Measurements from ENCODE around the gene TNFSF13.
"Not testable (repeated sequence)": the region's sequence is repeated elsewhere in the genome, so short reads cannot be mapped to it uniquely, and the experiment has no call there.

The TNFSF13 gene

GRCh38 chr17:7591596-7591995 is 33.0 kb downstream of the TNFSF13 start:
- H3K4me3 ChIP-seq (replicated peaks in 1 of 2; ENCODE audit: low read depth in 2 of 2, low read length in 2 of 2): no peak overlapping the region
- no peak for TF ChIP-seq CTCF (IDR thresholded peaks at IDR 0.05; ENCODE audit: low read depth, low read length)

GRCh38 chr17:7592422-7593021 is 34.0 kb downstream of the TNFSF13 start:
- TF ChIP-seq CTCF (IDR thresholded peaks at IDR 0.05; ENCODE audit: low read depth, low read length): no peak
- H3K4me3 ChIP-seq (replicated peaks in 1 of 2; ENCODE audit: low read depth in 2 of 2, low read length in 2 of 2): no peak overlapping the region
- no peak for DNase-seq (ENCODE audit: low read depth in 2 of 2)

More at GRCh38 chr17:7591596-7591995, 33.0 kb downstream of the TNFSF13 start:
- no peak for DNase-seq (ENCODE audit: low read depth in 2 of 2)

- no peak for TF ChIP-seq CTCF (IDR thresholded peaks at IDR 0.05; ENCODE audit: low read depth, low read length)
- DNase-seq (ENCODE audit: low read depth in 2 of 2): no peak
- no peak overlapping the region for H3K4me3 ChIP-seq (replicated peaks in 1 of 2; ENCODE audit: low read depth in 2 of 2, low read length in 2 of 2)
Observed at GRCh38 chr17:7593296-7593695, 34.7 kb downstream of the TNFSF13 start.

- not testable (repeated sequence) for DNase-seq (ENCODE audit: low read depth in 2 of 2); H3K4me3 ChIP-seq (replicated peaks in 1 of 2; ENCODE audit: low read depth in 2 of 2, low read length in 2 of 2)
Observed at GRCh38 chr17:7597561-7597960, 39.0 kb downstream of the TNFSF13 start.

- no peak overlapping the region for H3K4me3 ChIP-seq (replicated peaks in 1 of 2; ENCODE audit: low read depth in 2 of 2, low read length in 2 of 2)
- DNase-seq (ENCODE audit: low read depth in 2 of 2): no peak
- TF ChIP-seq CTCF (IDR thresholded peaks at IDR 0.05; ENCODE audit: low read depth, low read length): no peak
Observed at GRCh38 chr17:7606280-7606679, 47.7 kb downstream of the TNFSF13 start.

GRCh38 chr17:7610641-7611040 is 52.1 kb downstream of the TNFSF13 start:
- no peak for TF ChIP-seq CTCF (IDR thresholded peaks at IDR 0.05; ENCODE audit: low read depth, low read length)
- no peak for DNase-seq (ENCODE audit: low read depth in 2 of 2)
- H3K4me3 ChIP-seq (replicated peaks in 1 of 2; ENCODE audit: low read depth in 2 of 2, low read length in 2 of 2): no peak overlapping the region

Data from cardiac fibroblast (primary cell).